HG03139 (cell line): ENCODE results near the gene SIK3.

Experiments
- ATAC-seq: cut with Tn5 transposase; IDR thresholded peaks from one replicate; pipeline ENCODE4 v1.9.1; 2021; ENCODE audit not compliant: unreplicated experiment

The SIK3 gene

GRCh38 chr11:117110294-117110950, 12.2 kb upstream of the SIK3 start:
- no peak for ATAC-seq

- no peak for ATAC-seq
Observed at GRCh38 chr11:117107701-117108590, 9.7 kb upstream of the SIK3 start.

GRCh38 chr11:117100556-117100955, 2.3 kb upstream of the SIK3 start:
- no peak for ATAC-seq

GRCh38 chr11:117099696-117100095, 1.5 kb upstream of the SIK3 start:
- ATAC-seq = no peak

- ATAC-seq = peak; percentile 14
Observed at GRCh38 chr11:117097389-117098268, 599 bp downstream of the SIK3 start.

GRCh38 chr11:117097014-117097388, 1.2 kb downstream of the SIK3 start:
- no peak for ATAC-seq

- ATAC-seq = peak; percentile 37
Observed at GRCh38 chr11:117096201-117096991, 1.8 kb downstream of the SIK3 start.

- no peak for ATAC-seq
Observed at GRCh38 chr11:117095284-117096161, 2.7 kb downstream of the SIK3 start.

GRCh38 chr11:117094776-117095175, 3.5 kb downstream of the SIK3 start:
- no peak for ATAC-seq

- ATAC-seq = no peak
Observed at GRCh38 chr11:117092951-117093590, 5.2 kb downstream of the SIK3 start.

GRCh38 chr11:117091753-117092477, 6.3 kb downstream of the SIK3 start:
- no peak for ATAC-seq

- no peak for ATAC-seq
Observed at GRCh38 chr11:117090111-117090706, 8.0 kb downstream of the SIK3 start.

- no peak for ATAC-seq
Observed at GRCh38 chr11:117089685-117090084, 8.5 kb downstream of the SIK3 start.

- ATAC-seq = no peak
Observed at GRCh38 chr11:117087446-117087845, 10.8 kb downstream of the SIK3 start.

GRCh38 chr11:117084992-117085391, 13.2 kb downstream of the SIK3 start:
- no peak for ATAC-seq

GRCh38 chr11:117083011-117083935, 15.0 kb downstream of the SIK3 start:
- no peak for ATAC-seq

- ATAC-seq = no peak
Observed at GRCh38 chr11:117081908-117082307, 16.3 kb downstream of the SIK3 start.
